Amniotic epithelial cell (primary cell): ENCODE results near the gene HYAL2.
A peak's percentile ranks its signal among the peaks of the same experiment; 100 is the strongest.

Experiments used
- DNase-seq: peaks from one replicate; pipeline ENCODE4 v3.0.0-alpha.2; 2010; ENCODE audit warnings: low read depth

The HYAL2 gene

DNA sequence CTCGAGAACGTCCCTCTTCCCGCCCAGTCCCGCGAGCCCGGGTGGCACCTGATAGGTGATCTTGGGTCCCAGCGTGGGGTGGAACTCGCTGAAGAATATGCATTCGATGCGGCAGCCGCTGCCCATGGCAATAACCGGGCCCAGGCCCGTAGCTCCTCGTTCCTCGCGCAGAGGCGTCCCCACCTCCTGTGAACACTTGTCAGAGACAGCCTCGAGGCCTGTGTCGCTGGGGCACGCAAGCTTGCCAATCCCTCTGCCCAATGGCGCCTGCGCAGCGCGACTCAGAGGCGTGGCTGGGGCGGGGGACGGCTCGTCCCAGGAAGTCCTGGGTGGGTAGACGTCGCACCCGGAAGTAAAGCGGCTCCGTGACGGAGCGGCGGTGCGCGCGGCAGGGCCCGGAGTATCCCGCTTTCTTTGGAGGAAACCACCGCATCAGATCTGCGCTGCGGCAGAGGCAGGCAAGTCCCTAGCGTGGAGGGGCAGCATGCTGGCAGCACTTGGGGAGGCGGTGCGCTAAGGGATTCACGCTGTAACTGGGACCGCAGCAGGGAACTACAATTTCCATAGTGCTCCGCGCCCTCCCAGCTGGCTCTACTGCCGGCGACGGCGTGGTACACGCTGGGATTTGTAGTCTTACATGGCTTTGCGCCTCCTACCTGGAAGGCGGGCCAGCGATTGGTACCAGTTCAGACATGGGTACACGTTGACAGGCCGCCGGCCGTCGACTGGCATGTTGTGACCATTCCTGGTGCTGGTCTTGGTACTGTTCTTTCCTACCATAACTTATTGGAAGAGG is 28.2 kb upstream of the HYAL2 start, which contains the start of the genes CYB561D2 and NPRL2:
Gene CYB561D2 (plus strand): TSS at position 336 of the 796 bp plus-strand sequence. CDS start 572 bp downstream, outside the sequence.
Gene NPRL2 (minus strand): TSS at position 249 of the 796 bp plus-strand sequence. CDS start 123 bp downstream, at position 126.
- DNase-seq: peak; percentile 90

GRCh38 chr3:50350213-50350526 is 27.6 kb upstream of the HYAL2 start:
- no peak for DNase-seq

DNA sequence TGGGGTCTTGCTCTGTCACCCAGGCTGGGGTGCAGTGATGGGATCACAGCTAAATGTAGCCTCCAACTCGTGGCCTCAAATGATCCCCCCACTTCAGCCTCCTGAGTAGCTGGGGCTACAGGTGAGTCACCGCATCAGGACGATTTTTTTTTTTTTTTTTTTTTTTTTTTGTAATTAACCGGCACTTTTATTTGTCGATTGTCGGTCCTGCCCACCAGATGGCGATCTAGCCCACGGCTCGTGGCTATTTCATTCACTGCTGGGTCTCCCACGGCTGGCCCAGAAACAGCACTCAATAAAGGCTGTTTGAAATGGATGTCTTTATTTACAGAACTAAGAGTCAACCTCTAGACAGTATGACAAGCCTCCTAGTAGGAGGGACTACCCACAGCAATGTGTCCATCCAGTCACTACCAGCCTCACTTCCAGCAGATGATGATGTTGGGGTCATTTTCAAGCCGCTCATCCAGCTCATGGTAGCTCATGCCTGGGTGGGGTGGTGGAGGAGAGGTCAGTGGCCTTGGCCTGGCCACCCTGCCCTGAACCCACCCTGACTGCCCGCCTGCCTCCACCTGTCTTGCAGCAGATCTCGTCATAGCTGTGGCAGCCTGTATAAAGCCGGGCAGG is 24.8 kb upstream of the HYAL2 start:
- DNase-seq: peak; percentile 61

GRCh38 chr3:50345586-50346234 is 23.2 kb upstream of the HYAL2 start, which contains the start of gene ZMYND10:
TSS of gene ZMYND10 (minus strand) at chr3:50345732. CDS start at chr3:50345579, 153 bp downstream.
- no peak for DNase-seq

DNA sequence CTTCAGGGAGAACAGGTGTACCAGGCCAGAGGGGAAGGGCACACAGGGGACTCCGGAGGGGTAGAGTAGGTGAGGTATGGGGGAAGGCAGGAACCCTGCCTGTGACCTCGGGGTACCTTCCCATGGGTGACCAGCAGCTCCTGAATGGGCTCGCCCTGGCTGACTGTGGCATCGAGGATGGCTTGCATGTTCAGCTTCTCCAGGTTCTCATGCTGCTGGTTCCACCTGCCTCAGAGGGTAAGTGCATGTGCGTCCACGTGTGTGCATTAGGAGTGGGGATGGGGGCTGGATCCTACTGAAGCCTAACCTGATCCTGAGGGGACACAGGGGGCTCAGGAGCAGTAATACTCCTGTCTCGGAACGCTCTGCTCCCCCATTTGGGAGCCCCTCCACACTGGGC is 22.5 kb upstream of the HYAL2 start:
- DNase-seq: no peak

GRCh38 chr3:50342813-50343633 is 20.5 kb upstream of the HYAL2 start:
- DNase-seq: no peak

- DNase-seq: no peak
Measured at GRCh38 chr3:50341996-50342650, 19.6 kb upstream of the HYAL2 start.

- no peak for DNase-seq
Measured at GRCh38 chr3:50341537-50341936, 19.0 kb upstream of the HYAL2 start.

DNA sequence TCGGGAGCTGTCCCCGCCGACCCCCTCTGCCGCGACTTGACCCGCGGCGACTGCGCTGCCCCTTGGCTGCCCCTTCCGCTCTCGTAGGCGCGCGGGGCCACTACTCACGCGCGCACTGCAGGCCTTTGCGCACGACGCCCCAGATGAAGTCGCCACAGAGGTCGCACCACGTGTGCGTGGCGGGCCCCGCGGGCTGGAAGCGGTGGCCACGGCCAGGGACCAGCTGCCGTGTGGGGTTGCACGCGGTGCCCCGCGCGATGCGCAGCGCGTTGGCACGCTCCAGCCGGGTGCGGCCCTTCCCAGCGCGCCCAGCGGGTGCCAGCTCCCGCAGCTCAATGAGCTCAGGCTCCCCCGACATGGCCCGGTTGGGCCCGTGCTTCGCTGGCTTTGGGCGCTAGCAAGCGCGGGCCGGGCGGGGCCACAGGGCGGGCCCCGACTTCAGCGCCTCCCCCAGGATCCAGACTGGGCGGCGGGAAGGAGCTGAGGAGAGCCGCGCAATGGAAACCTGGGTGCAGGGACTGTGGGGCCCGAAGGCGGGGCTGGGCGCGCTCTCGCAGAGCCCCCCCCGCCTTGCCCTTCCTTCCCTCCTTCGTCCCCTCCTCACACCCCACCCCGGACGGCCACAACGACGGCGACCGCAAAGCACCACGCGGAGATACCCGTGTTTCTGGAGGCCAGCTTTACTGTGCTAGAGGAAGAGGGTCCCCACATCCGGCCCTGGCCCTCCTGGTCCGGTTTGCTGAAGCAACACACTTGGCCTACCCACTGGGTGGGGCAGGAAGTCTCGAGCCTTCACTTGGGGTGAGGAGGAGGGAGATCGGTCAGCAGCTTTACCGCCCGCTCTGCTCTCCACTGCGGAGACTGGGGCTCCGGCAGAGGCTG is 18.1 kb upstream of the HYAL2 start, which contains the start of gene RASSF1:
Gene RASSF1 (minus strand): TSS at position 389 of the 882 bp plus-strand sequence. CDS start 31 bp downstream, at position 358.
- no peak for DNase-seq

DNA sequence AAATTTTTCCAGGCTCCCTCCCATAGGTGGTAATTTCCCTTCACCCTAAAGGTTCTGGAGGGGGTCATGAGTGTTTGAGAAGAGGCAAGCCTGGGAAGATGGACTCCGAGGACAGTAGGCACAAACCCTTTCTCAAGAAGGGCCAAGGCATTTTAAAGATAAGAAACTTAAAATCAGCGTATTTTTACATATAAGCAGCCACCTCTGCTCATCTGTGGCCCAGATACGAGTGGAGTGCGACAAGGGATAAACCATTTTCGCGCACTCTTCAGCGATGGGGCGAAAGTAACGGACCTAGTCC is 17.6 kb upstream of the HYAL2 start:
- DNase-seq: no peak

- DNase-seq: no peak
Measured at GRCh38 chr3:50339485-50340146, 17.1 kb upstream of the HYAL2 start.

DNA sequence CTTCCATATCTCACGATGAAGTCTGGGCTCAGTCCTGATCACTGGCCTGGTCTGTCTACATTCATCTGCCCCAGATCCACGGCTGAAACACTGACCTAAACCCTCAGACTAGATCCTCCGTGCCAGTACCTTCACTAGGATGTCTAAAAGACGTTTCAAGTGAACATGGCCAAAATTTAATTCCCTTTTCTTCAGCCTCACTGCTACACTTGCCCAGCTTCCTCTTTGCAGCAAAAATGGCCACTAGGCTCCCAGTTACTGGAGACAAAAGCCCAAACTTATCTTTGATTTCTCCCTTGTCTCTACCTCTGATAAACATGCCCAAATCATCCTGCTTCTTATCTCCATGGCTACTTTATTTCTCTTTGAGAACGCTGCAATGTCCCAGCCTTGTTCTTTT is 16.4 kb upstream of the HYAL2 start:
- no peak for DNase-seq

GRCh38 chr3:50337175-50337861 is 14.8 kb upstream of the HYAL2 start:
- DNase-seq: peak; percentile 99

DNA sequence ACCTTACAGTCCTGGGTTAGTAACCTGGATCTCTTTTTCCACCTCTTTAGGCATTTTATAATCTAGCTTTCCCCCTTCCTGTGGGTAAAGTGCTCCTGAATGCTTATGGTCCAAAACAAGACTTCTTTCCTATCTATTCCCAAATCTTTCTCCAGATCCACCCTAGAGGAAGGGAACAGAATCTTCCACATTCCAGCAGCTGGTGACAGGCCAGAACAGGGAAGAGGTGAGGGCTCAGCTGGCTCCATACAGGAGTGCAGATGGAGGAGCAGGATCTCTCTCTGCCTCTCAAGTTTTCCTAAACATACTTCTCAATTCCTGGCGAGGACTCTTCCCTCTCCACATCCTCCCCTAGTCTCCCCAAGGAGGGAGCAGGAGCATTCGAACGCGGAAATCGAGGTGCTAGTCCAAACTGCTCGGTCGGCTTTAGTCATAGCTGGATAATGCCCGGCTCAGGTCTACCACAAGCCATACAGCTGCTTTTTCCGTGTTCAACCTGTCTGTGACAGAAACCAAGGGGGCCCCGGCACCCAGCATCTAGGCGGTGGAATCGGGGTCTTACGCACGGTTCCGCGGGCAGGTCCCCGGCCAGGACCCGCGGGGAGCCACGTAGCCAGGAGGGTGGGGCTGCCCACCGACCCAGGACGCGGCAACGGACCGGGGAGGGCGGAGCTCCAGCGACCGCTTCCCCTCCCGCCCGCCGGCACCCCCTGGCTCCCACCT is 14.1 kb upstream of the HYAL2 start:
- no peak for DNase-seq

DNA sequence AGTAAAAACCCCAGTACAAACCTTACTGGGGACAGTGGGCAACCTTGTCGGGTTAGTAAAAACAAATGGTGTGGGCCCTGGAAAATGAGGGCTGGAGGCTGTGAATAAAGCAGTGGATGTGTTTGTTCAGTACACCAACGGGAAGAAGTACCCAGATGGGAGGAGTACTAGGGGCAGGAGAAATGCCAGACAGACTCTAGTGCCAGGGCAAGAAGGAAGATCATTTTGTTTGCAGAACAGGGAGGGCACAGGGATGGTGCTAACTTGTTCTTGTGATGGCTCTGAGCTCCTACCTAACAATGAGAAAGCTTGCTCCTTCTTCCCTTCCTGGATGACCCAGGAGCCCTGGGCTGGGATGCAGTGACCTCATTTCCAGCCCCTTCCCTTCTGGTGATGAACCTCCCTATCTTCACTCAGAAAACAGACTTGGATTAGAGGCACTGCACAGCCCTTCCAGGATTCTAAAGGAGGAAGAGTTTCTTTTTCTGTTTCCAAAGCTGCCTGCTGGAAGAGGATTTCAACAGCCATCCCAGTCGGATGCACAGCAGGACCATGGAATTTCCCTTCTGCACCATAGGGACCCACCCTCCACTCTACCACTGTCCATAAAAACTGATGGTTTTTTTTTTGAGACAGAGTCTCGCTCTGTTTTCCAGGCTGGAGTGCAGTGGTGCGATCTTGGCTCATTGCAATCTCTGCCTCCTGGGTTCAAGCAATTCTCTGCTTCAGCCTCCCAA is 12.0 kb upstream of the HYAL2 start:
- DNase-seq: no peak

DNA sequence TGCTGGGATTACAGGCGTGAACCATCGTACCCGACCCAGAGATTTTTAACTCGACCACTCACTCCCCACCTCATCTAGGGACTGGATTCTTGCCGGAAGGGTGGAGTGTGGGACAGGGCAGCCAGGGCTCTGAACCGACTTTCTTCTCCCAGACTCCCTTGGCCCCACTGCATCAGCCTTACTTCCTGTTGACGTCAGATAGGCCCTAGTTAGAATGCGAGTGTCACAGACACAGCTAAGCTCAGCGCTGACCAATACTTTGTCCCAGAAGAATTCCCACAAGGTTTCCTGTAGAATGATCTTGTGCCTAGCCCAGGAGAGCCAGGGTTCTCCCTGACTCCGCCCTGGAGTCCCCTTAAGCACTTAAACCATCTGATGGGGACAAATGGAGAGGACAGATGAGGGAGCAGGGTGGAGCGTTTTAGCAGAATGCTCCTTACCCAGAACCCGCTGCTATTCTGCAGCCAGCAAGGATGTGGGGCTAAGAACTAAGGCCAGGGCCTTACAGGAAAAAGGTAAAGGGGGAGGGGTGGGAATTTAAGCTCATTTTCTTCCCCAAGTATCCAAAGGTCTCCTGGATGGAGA is 11.3 kb upstream of the HYAL2 start:
- DNase-seq: peak; percentile 38

DNA sequence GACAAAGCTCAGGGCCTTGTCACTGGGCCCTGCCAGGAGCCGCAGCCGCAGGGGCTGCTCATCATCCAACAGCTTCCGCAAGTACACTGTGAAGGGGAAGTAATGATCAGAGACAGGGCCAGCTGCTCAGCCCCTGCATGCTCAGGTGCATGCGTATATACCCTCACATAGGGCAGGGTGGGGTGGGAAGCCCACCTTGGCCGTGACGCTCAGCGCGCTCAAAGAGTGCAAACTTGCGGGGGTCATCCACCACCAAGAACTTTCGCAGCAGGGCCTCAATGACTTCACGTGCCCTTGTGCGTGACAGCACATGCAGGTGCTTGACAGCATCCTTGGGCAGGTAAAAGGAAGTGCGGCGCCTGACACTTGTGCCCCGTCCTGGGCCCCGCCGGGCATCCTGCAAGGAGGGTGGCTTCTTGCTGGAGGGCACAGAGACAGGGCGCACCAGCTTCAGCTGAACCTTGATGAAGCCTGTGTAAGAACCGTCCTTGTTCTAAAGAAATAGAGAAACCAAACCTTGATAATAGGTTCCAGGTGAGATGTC is 8.9 kb upstream of the HYAL2 start:
- DNase-seq: no peak
